WERI-Rb-1 (cell line): ENCODE results near the gene PDE7B.

Experiments used
- DNase-seq: peaks from one replicate; pipeline ENCODE4 v3.0.0-alpha.2; 2020
- H3K27ac ChIP-seq: fragments of 250-450 bp; sonication (Bioruptor Pico); 2 replicates; pipeline ENCODE4 v1.5.1; 2020; ENCODE audit warnings: mild to moderate bottlenecking, moderate library complexity
- H3K27me3 ChIP-seq: fragments of 250-450 bp; sonication (Bioruptor Pico); 2 replicates; pipeline ENCODE4 v1.5.1; 2021; ENCODE audit warnings: mild to moderate bottlenecking, low read depth, moderate library complexity; ENCODE audit not compliant: insufficient read depth, severe bottlenecking
- H3K36me3 ChIP-seq: fragments of 250-450 bp; sonication (Bioruptor Pico); 2 replicates; pipeline ENCODE4 v1.5.1; 2020; ENCODE audit warnings: mild to moderate bottlenecking, moderate library complexity
- H3K4me3 ChIP-seq: 2 replicates; pipeline ENCODE4 v1.5.1; 2011; ENCODE audit warnings: low read depth, mild to moderate bottlenecking, control low read depth, low read length
- H3K9me3 ChIP-seq: fragments of 250-450 bp; sonication (Bioruptor Pico); 2 replicates; pipeline ENCODE4 v1.5.1; 2021; ENCODE audit warnings: mild to moderate bottlenecking, moderate library complexity; ENCODE audit not compliant: severe bottlenecking
- TF ChIP-seq, protein P1 (sequence below): IDR thresholded peaks from 2 replicates; pipeline ENCODE4 v1.5.1; 2011; ENCODE audit warnings: low read depth, mild to moderate bottlenecking, control low read depth, inconsistent platforms, low read length

The PDE7B gene

DNA sequence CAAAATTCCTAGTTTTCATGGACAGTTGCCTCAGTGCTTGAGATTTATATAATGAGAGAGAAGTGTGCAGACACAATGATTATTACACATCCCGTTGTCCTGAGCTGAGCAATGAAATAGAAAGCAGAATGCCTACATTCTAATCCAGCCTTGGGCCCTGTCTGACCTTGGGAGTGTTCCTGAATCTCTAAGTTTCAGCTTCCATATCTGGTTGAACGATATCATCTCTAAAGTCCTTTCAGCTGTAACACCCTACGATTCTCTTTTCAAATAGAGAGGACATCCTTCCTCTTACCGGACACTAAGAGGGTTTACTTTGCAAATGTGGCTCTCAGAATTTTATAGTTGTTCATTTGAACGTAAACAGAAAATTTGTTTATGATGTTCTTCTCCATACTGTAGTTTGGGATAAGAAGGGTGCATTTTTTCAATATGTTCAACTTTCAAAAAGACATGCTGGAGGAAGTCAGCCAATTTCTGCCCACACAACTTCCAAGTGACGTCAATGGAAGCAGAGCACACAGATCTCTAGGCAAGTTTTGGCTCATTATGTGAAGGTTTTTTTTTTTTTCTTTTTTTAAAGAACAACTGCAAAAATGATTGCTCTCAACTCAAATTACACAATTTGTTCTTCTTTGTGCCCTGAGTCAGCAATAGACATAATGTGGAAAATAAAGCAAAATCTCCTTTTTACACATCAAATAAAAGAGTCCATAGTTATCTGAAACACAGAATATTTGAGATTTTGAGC lies 50.4 kb downstream of the PDE7B start:
- Histone ChIP-seq H3K27me3 (no peaks in the 10 kb centered on the region), H3K27ac (no peak overlapping the region), H3K36me3 (no peaks in the 10 kb centered on the region), H3K9me3 (no peaks in the 10 kb centered on the region), H3K4me3 (no peak overlapping the region)
- TF ChIP-seq, protein P1, sequence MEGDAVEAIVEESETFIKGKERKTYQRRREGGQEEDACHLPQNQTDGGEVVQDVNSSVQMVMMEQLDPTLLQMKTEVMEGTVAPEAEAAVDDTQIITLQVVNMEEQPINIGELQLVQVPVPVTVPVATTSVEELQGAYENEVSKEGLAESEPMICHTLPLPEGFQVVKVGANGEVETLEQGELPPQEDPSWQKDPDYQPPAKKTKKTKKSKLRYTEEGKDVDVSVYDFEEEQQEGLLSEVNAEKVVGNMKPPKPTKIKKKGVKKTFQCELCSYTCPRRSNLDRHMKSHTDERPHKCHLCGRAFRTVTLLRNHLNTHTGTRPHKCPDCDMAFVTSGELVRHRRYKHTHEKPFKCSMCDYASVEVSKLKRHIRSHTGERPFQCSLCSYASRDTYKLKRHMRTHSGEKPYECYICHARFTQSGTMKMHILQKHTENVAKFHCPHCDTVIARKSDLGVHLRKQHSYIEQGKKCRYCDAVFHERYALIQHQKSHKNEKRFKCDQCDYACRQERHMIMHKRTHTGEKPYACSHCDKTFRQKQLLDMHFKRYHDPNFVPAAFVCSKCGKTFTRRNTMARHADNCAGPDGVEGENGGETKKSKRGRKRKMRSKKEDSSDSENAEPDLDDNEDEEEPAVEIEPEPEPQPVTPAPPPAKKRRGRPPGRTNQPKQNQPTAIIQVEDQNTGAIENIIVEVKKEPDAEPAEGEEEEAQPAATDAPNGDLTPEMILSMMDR = no peak
- DNase-seq = no peak

DNA sequence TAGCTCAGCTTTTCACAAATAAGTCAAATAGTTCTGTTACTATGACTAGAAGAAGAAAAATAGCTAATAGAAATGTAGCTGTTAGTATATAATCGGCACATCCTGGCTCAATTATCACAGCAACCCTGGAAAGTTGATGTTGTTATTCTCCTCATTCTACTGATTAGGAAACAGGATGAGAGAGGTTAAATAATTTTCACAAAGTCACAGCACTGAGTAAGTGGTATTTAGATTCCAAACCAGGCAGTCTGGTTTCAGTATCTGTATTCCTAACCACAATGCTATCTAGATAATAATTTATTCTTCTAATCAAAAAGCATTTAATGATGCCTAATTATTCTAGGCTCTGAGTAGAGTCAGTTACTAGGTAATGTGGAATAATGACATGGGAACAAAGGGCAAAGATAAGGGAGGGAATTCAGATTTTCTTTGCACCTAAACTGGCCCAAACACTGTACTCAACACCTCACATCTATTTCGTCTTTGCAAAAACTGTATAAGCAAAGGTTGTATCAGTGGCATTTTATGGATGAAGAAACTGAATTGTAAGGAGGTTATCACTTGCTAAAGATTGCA lies 51.3 kb downstream of the PDE7B start:
- TF ChIP-seq, protein P1 = no peak
- Histone ChIP-seq H3K4me3 (no peak overlapping the region), H3K36me3 (no peaks in the 10 kb centered on the region), H3K27ac (no peak overlapping the region), H3K27me3 (no peaks in the 10 kb centered on the region), H3K9me3 (no peaks in the 10 kb centered on the region)
- no peak for DNase-seq

- TF ChIP-seq, protein P1 = no peak
Measured at GRCh38 chr6:135904666-135905065, 53.2 kb downstream of the PDE7B start.

GRCh38 chr6:135905604-135906300 lies 54.3 kb downstream of the PDE7B start:
- H3K27ac ChIP-seq = no peak overlapping the region
- H3K4me3 ChIP-seq = no peak overlapping the region
- no peaks in the 10 kb centered on the region for H3K36me3 ChIP-seq
- TF ChIP-seq, protein P1 = no peak
- no peaks in the 10 kb centered on the region for H3K9me3 ChIP-seq
- H3K27me3 ChIP-seq = no peaks in the 10 kb centered on the region
- no peak for DNase-seq

More at GRCh38 chr6:135904666-135905065, 53.2 kb downstream of the PDE7B start:
- no peak overlapping the region for H3K27ac ChIP-seq
- H3K27me3 ChIP-seq = no peaks in the 10 kb centered on the region
- no peak for DNase-seq
- H3K36me3 ChIP-seq = no peaks in the 10 kb centered on the region
- no peak overlapping the region for H3K4me3 ChIP-seq
- H3K9me3 ChIP-seq = no peaks in the 10 kb centered on the region

- Histone ChIP-seq H3K36me3 (no peaks in the 10 kb centered on the region), H3K9me3 (no peaks in the 10 kb centered on the region), H3K4me3 (no peak overlapping the region), H3K27me3 (no peaks in the 10 kb centered on the region), H3K27ac (no peak overlapping the region)
- TF ChIP-seq, protein P1 = no peak
- DNase-seq = no peak
Measured at GRCh38 chr6:135906542-135906941, 55.0 kb downstream of the PDE7B start.
